ENCODE measurements around the gene ANKRD55.
"Not testable (repeated sequence)": the region's sequence is repeated elsewhere in the genome, so short reads cannot be mapped to it uniquely, and the experiment has no call there.

DNA sequence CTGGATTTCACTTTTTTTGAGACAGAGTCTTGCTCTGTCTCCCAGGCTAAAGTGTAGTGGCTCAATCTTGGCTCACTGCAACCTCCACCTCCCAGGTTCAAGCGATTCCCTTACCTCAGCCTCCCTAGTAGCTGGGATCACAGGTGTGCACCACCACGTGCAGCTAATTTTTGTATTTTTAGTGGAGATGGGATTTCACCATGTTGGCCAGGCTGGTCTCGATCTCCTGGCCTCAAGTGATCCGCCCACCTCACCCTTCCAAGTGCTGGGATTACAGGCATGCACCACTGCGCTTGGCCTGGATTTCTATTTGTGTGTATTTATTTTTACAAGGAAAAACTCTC, 154.0 kb downstream of the ANKRD55 start:
- TF ChIP-seq, protein P1, sequence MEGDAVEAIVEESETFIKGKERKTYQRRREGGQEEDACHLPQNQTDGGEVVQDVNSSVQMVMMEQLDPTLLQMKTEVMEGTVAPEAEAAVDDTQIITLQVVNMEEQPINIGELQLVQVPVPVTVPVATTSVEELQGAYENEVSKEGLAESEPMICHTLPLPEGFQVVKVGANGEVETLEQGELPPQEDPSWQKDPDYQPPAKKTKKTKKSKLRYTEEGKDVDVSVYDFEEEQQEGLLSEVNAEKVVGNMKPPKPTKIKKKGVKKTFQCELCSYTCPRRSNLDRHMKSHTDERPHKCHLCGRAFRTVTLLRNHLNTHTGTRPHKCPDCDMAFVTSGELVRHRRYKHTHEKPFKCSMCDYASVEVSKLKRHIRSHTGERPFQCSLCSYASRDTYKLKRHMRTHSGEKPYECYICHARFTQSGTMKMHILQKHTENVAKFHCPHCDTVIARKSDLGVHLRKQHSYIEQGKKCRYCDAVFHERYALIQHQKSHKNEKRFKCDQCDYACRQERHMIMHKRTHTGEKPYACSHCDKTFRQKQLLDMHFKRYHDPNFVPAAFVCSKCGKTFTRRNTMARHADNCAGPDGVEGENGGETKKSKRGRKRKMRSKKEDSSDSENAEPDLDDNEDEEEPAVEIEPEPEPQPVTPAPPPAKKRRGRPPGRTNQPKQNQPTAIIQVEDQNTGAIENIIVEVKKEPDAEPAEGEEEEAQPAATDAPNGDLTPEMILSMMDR (IDR thresholded peaks at IDR 0.05): not testable (repeated sequence)
- not testable (repeated sequence) for TF ChIP-seq POLR2AphosphoS5, POLR2A (IDR thresholded peaks at IDR 0.05)

Data from transverse colon (tissue), 4 donors.